Lung (tissue), 12 donors: ENCODE data around the gene ZNF106. TPM values are rescaled to one million over a fixed set of nuclear protein-coding genes. Genes with fewer than 3 reads are reported as not detected.

Experiments used
- ATAC-seq: fragments of 200-7000 bp; cut with Tn5 transposase; one replicate; pipeline ENCODE4 v1.9.1; 2020; ENCODE audit warnings: moderate number of reproducible peaks; ENCODE audit not compliant: insufficient read depth, low FRiP score
- DNase-seq, 3 donors: peaks; one replicate each; pipeline ENCODE4 v3.0.0-alpha.2; 2013 to 2017
- H3K27ac ChIP-seq, 2 donors: one replicate each; pipeline ENCODE4 v1.5.1; 2013; ENCODE audit warnings: mild to moderate bottlenecking in 2 of 2, moderate library complexity in 2 of 2, control low read depth in 1 of 2, inconsistent platforms in 1 of 2, low read depth in 1 of 2, low read length in 1 of 2
- H3K27me3 ChIP-seq, 3 donors: one replicate each; pipeline ENCODE4 v1.5.1; 2013; ENCODE audit warnings: low read length in 2 of 3; ENCODE audit not compliant: control insufficient read depth in 3 of 3, insufficient read depth in 3 of 3
- H3K36me3 ChIP-seq, 4 donors: one replicate each; pipeline ENCODE4 v1.5.1; 2013; ENCODE audit warnings: low read length in 4 of 4, mild to moderate bottlenecking in 1 of 4, moderate library complexity in 1 of 4; ENCODE audit not compliant: control insufficient read depth in 4 of 4, insufficient read depth in 4 of 4
- H3K4me1 ChIP-seq, 5 donors: one replicate each; pipeline ENCODE4 v1.5.1; 2013; ENCODE audit warnings: low read length in 5 of 5, mild to moderate bottlenecking in 2 of 5, moderate library complexity in 1 of 5; ENCODE audit not compliant: control insufficient read depth in 5 of 5, insufficient read depth in 5 of 5
- H3K4me3 ChIP-seq: one replicate; pipeline ENCODE4 v1.5.1; 2013; ENCODE audit warnings: mild to moderate bottlenecking, control low read depth, moderate library complexity
- H3K9ac ChIP-seq, 2 donors: one replicate each; pipeline ENCODE4 v1.5.1; 2013; ENCODE audit warnings: low read length in 2 of 2, control low read depth in 1 of 2; ENCODE audit not compliant: insufficient read depth in 1 of 2
- H3K9me3 ChIP-seq, 4 donors: one replicate each; pipeline ENCODE4 v1.5.1; 2013; ENCODE audit warnings: low read length in 3 of 4, mild to moderate bottlenecking in 1 of 4, moderate library complexity in 1 of 4; ENCODE audit not compliant: control insufficient read depth in 4 of 4, insufficient read depth in 3 of 4
- WGBS, 2 donors: extraction: QIAGEN DNeasy Blood & Tissue Kit; methylation state at CpG; one replicate each; pipeline ENCODE4 v1.1.7; 2013; 5-methylcytosine and 5-hydroxymethylcytosine counted together
- polyA plus RNA-seq, 2 donors: library from polyadenylated mRNA; stranded (reverse); fragments of 200-250 nt; gene quantifications; one replicate each; pipeline ENCODE4 v1.2.1, GENCODE V29; 2013
- total RNA-seq, 2 donors: library from RNA; depleted of rRNA in 1 of 2; stranded (reverse); fragments of >200 nt in 1 of 2; gene quantifications; one replicate each; pipeline ENCODE4 v1.2.1, GENCODE V29; 2014 to 2021
- TF ChIP-seq, protein P1 (sequence below): IDR thresholded peaks from 2 replicates; pipeline ENCODE4 v1.5.1; 2012; ENCODE audit warnings: mild to moderate bottlenecking; ENCODE audit errors: control extremely low read depth, extremely low read depth
- donor health status: control.
- donor health status: control.
- donor health status: Bipolar disorder and iron deficiency.
- donor health status: healthy.
- donor health status: DM: yes; HTN: yes; CAD: no.

Gene ZNF106
- total and polyA plus RNA-seq, 4 donors = 10.9 to 67.5 (median 41.2) TPM

DNA sequence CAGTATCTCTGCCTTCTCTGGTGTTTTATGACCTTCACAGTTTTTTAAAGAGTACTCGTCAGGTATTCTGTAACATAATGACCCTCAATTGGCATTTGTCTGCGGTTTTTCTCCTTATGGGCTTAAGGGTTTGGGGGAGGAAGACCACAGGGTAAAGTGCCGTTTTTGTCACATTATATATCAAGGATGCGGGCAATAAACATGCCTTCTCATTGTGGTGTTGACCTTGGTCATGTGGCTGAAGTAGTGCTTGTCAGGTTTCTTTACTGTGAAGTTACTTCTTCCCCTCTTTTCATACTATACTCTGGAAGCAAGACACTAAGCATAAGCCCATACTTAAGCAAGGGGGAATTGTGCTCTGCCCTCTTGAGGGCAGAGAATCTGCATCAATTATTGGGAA lies 115.0 kb downstream of the ZNF106 start:
- H3K9ac ChIP-seq = no peak overlapping the region
- no peak for DNase-seq
- H3K36me3 ChIP-seq = no peaks in the 10 kb centered on the region
- H3K27me3 ChIP-seq = no peaks in the 10 kb centered on the region
- H3K4me3 ChIP-seq = no peak overlapping the region
- peaks cover 0 to 2% (median 0%) of the 10 kb centered on the region in 4 donors for H3K9me3 ChIP-seq
- TF ChIP-seq, protein P1, sequence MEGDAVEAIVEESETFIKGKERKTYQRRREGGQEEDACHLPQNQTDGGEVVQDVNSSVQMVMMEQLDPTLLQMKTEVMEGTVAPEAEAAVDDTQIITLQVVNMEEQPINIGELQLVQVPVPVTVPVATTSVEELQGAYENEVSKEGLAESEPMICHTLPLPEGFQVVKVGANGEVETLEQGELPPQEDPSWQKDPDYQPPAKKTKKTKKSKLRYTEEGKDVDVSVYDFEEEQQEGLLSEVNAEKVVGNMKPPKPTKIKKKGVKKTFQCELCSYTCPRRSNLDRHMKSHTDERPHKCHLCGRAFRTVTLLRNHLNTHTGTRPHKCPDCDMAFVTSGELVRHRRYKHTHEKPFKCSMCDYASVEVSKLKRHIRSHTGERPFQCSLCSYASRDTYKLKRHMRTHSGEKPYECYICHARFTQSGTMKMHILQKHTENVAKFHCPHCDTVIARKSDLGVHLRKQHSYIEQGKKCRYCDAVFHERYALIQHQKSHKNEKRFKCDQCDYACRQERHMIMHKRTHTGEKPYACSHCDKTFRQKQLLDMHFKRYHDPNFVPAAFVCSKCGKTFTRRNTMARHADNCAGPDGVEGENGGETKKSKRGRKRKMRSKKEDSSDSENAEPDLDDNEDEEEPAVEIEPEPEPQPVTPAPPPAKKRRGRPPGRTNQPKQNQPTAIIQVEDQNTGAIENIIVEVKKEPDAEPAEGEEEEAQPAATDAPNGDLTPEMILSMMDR = no peak
- no peak for ATAC-seq
- no peaks in the 10 kb centered on the region for H3K4me1 ChIP-seq
- WGBS, 2 donors = 53 to 56% methylated on average over 4 of the region's 4 CpGs
- no peak overlapping the region for H3K27ac ChIP-seq

DNA sequence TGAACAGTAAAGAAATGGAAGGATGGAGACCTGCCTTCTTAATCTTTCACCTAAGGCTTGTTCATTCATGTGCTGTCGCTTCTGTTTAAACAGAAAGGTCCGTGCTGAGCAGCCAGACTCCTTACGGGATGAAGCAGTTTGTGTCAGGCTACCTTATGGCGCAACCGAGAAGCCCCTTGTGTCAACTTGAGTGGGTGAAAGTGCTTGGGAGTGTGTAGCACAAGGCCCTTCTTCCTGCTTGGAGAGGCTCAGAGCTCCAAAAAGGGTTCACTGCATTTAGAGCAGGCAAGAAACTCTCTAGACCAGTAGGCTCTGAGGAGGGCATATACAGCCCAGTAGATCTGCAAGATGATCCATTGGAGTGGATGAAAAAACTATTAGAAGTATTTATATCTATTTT lies 115.7 kb downstream of the ZNF106 start:
- no peak overlapping the region for H3K9ac ChIP-seq
- H3K27me3 ChIP-seq = no peaks in the 10 kb centered on the region
- DNase-seq (no peak), ATAC-seq (no peak)
- no peaks in the 10 kb centered on the region for H3K4me1 ChIP-seq
- peaks cover 0 to 2% (median 0%) of the 10 kb centered on the region in 4 donors for H3K9me3 ChIP-seq
- TF ChIP-seq, protein P1 = no peak
- H3K27ac ChIP-seq = no peak overlapping the region
- H3K4me3 ChIP-seq = no peak overlapping the region
- H3K36me3 ChIP-seq = no peaks in the 10 kb centered on the region
- 77 to 81% methylated on average over 5 of the region's 5 CpGs for WGBS, 2 donors

DNA sequence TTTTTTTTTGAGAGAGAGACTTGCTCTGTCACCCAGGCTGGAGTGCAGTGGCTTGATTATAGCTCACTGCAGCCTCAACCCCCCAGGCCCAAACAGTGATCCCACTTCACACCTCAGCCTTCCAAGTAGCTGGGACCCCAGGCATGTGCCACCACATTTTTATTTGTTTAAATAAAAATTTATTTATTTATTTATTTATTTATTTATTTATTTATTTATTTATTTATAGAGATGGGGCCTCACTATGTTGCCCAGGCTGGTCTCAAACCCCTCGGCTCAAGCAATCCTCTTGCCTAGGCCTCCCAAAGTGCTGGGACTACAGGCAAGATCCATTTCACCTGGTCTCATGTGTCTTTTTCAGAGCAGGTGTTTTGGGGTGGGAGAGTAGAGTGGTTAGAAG lies 116.1 kb downstream of the ZNF106 start:
- ATAC-seq = no peak
- TF ChIP-seq, protein P1 = no peak
- peaks cover 0 to 2% (median 0%) of the 10 kb centered on the region in 4 donors for H3K9me3 ChIP-seq
- H3K27me3 ChIP-seq = no peaks in the 10 kb centered on the region
- H3K9ac ChIP-seq = no peak overlapping the region
- no peaks in the 10 kb centered on the region for H3K36me3 ChIP-seq
- H3K4me3 ChIP-seq = no peak overlapping the region
- 98 to 100% methylated on average over 1 of the region's 1 CpG for WGBS, 2 donors
- no peak overlapping the region for H3K27ac ChIP-seq
- H3K4me1 ChIP-seq = no peaks in the 10 kb centered on the region
- DNase-seq = no peak

DNA sequence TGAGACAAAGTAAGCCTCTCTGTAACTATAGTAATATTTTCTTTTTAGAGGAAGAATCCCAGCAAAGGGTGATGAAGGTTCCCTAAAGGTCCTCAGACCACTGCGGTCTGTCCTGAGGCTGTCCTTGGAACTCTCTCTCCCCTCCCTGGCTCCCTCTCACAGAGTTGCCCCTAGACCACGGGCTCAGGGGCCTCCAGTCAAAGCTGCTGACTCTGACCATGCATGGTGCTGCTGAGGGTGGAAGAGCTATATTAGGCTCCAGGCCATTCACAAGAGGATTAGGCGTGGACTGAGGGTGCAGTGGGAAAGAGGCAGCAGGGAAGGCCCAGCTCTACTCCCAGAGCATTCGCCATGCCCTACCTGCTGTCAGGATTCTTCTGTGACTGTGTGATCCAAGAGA lies 117.0 kb downstream of the ZNF106 start:
- H3K27ac ChIP-seq = no peak overlapping the region
- ATAC-seq (no peak), DNase-seq (no peak)
- no peak overlapping the region for H3K9ac ChIP-seq
- peaks cover 0 to 2% (median 0%) of the 10 kb centered on the region in 4 donors for H3K9me3 ChIP-seq
- 83 to 97% methylated on average over 4 of the region's 4 CpGs for WGBS, 2 donors
- no peaks in the 10 kb centered on the region for H3K27me3 ChIP-seq
- no peak overlapping the region for H3K4me3 ChIP-seq
- no peaks in the 10 kb centered on the region for H3K36me3 ChIP-seq
- TF ChIP-seq, protein P1 = no peak
- no peaks in the 10 kb centered on the region for H3K4me1 ChIP-seq
